Right ventricle myocardium superior (tissue), 1 donor: ENCODE measurements around the gene SLC6A7. TPM values are rescaled to one million over a fixed set of nuclear protein-coding genes. Genes with fewer than 3 reads are reported as not detected.
A peak's percentile ranks its signal among the peaks of the same experiment; 100 is the strongest.
"Not testable (repeated sequence)": the region's sequence is repeated elsewhere in the genome, so short reads cannot be mapped to it uniquely, and the experiment has no call there.

Experiments used
- ATAC-seq: fragments of 200-7000 bp; cut with Tn5 transposase; one replicate; pipeline ENCODE4 v1.9.1; 2020; ENCODE audit warnings: mild to moderate bottlenecking; ENCODE audit not compliant: poor library complexity
- DNase-seq: peaks from one replicate; pipeline ENCODE4 v3.0.0-alpha.2; 2020
- intact Hi-C: fragments of 100-400 bp; cut with DNase I; formaldehyde crosslinking; loops from one replicate; pipeline ENCODE4 v1.11.2; 2022
- total RNA-seq: library from RNA; stranded (reverse); fragmentation: NEBNext Ultra II Directional; extraction: Animal tissue kit (Norgen Biotek cat#: 25700); gene quantifications from one replicate; pipeline ENCODE4 v1.2.1, GENCODE V29; 2021
- donor health status: DM: no; HTN: yes; CAD: no; lungs with severe emphysema.

The SLC6A7 gene
- total RNA-seq, 1 donor from 2014 or later: not detected

GRCh38 chr5:150246429-150246828 is 56.6 kb downstream of the SLC6A7 start:
- ATAC-seq (no peak), DNase-seq (peak; percentile 22)
- intact Hi-C loops: no loop called here

GRCh38 chr5:150246835-150247234 is 57.0 kb downstream of the SLC6A7 start:
- peak; percentile 18 for ATAC-seq
- intact Hi-C loops: no loop called here
- no peak for DNase-seq

- intact Hi-C loops: no loop called here
- peak; percentile 22 for DNase-seq
Measured at GRCh38 chr5:150247726-150248125, 57.9 kb downstream of the SLC6A7 start.

GRCh38 chr5:150248493-150248892 is 58.6 kb downstream of the SLC6A7 start:
- DNase-seq, ATAC-seq, intact Hi-C loops: not testable (repeated sequence)

More at GRCh38 chr5:150247726-150248125, 57.9 kb downstream of the SLC6A7 start:
- no peak for ATAC-seq

- intact Hi-C loops: no loop called here
Measured at GRCh38 chr5:150248946-150249345, 59.1 kb downstream of the SLC6A7 start.

GRCh38 chr5:150249744-150250143 is 59.9 kb downstream of the SLC6A7 start:
- intact Hi-C loops: no loop called here
- DNase-seq (no peak), ATAC-seq (no peak)

More at GRCh38 chr5:150248946-150249345, 59.1 kb downstream of the SLC6A7 start:
- ATAC-seq (no peak), DNase-seq (no peak)

- no peak for DNase-seq
- intact Hi-C loops: no loop called here
Measured at GRCh38 chr5:150251504-150251903, 61.6 kb downstream of the SLC6A7 start.

GRCh38 chr5:150252489-150252888 is 62.6 kb downstream of the SLC6A7 start:
- intact Hi-C loops: no loop called here
- no peak for DNase-seq
- ATAC-seq: no peak

More at GRCh38 chr5:150251504-150251903, 61.6 kb downstream of the SLC6A7 start:
- ATAC-seq: no peak

- no peak for ATAC-seq
- intact Hi-C loops: no loop called here
Measured at GRCh38 chr5:150253416-150254208, 63.8 kb downstream of the SLC6A7 start.

GRCh38 chr5:150254363-150254762 is 64.5 kb downstream of the SLC6A7 start:
- ATAC-seq (no peak), DNase-seq (peak; percentile 25)
- intact Hi-C loops: no loop called here

More at GRCh38 chr5:150253416-150254208, 63.8 kb downstream of the SLC6A7 start:
- DNase-seq: no peak

GRCh38 chr5:150254774-150255173 is 64.9 kb downstream of the SLC6A7 start:
- intact Hi-C loops: no loop called here
- DNase-seq (peak; percentile 21), ATAC-seq (peak; percentile 19)

- ATAC-seq: no peak
- intact Hi-C loops: no loop called here
Measured at GRCh38 chr5:150255659-150256409, 66.0 kb downstream of the SLC6A7 start.

GRCh38 chr5:150256410-150257064 is 66.7 kb downstream of the SLC6A7 start:
- intact Hi-C loops: no loop called here
- peak; percentile 33 for DNase-seq
- ATAC-seq: no peak

More at GRCh38 chr5:150255659-150256409, 66.0 kb downstream of the SLC6A7 start:
- no peak for DNase-seq

- DNase-seq (no peak), ATAC-seq (no peak)
- intact Hi-C loops: no loop called here
Measured at GRCh38 chr5:150257424-150257823, 67.6 kb downstream of the SLC6A7 start.

GRCh38 chr5:150258130-150258529 is 68.3 kb downstream of the SLC6A7 start:
- intact Hi-C loops: no loop called here

More at GRCh38 chr5:150258130-150258529, 68.3 kb downstream of the SLC6A7 start:
- no peak for DNase-seq
- ATAC-seq: no peak
